ENCODE data around the gene USP26.
"Not testable (repeated sequence)": the region's sequence is repeated elsewhere in the genome, so short reads cannot be mapped to it uniquely, and the experiment has no call there.

DNA sequence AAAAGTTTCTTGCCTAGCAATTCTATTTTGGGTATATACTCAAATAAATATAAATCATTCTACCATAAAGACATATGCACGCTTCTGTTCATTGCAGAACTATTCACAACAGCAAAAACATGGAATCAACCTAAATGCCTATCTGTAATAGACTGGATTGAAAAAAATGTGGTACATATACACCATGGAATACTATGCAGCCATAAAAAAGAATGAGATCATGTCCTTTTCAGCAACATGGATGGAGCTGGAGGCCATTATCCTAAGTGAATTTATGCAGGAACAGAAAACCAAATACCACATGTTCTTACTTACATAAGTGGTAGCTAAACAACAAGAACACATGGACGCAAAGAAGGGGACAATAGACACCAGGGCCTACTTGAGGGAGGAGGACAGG, 116.9 kb downstream of the USP26 start:
- TF ChIP-seq, protein P1, sequence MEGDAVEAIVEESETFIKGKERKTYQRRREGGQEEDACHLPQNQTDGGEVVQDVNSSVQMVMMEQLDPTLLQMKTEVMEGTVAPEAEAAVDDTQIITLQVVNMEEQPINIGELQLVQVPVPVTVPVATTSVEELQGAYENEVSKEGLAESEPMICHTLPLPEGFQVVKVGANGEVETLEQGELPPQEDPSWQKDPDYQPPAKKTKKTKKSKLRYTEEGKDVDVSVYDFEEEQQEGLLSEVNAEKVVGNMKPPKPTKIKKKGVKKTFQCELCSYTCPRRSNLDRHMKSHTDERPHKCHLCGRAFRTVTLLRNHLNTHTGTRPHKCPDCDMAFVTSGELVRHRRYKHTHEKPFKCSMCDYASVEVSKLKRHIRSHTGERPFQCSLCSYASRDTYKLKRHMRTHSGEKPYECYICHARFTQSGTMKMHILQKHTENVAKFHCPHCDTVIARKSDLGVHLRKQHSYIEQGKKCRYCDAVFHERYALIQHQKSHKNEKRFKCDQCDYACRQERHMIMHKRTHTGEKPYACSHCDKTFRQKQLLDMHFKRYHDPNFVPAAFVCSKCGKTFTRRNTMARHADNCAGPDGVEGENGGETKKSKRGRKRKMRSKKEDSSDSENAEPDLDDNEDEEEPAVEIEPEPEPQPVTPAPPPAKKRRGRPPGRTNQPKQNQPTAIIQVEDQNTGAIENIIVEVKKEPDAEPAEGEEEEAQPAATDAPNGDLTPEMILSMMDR (IDR thresholded peaks at IDR 0.05; ENCODE audit: low read depth, low read length, poor library complexity, severe bottlenecking): not testable (repeated sequence)
- TF ChIP-seq EZH2phosphoT487 (IDR thresholded peaks at IDR 0.05; ENCODE audit: borderline replicate concordance, low read length): not testable (repeated sequence)

Data from DOHH2 (cell line).